Measurements from ENCODE around the gene C1orf53. TPM values are rescaled to one million over a fixed set of nuclear protein-coding genes. Genes with fewer than 3 reads are reported as not detected.
"Not testable (repeated sequence)": the region's sequence is repeated elsewhere in the genome, so short reads cannot be mapped to it uniquely, and the experiment has no call there.

Gene C1orf53
- total RNA-seq, 1 donor from 2014 or later, result 6.4 TPM

DNA sequence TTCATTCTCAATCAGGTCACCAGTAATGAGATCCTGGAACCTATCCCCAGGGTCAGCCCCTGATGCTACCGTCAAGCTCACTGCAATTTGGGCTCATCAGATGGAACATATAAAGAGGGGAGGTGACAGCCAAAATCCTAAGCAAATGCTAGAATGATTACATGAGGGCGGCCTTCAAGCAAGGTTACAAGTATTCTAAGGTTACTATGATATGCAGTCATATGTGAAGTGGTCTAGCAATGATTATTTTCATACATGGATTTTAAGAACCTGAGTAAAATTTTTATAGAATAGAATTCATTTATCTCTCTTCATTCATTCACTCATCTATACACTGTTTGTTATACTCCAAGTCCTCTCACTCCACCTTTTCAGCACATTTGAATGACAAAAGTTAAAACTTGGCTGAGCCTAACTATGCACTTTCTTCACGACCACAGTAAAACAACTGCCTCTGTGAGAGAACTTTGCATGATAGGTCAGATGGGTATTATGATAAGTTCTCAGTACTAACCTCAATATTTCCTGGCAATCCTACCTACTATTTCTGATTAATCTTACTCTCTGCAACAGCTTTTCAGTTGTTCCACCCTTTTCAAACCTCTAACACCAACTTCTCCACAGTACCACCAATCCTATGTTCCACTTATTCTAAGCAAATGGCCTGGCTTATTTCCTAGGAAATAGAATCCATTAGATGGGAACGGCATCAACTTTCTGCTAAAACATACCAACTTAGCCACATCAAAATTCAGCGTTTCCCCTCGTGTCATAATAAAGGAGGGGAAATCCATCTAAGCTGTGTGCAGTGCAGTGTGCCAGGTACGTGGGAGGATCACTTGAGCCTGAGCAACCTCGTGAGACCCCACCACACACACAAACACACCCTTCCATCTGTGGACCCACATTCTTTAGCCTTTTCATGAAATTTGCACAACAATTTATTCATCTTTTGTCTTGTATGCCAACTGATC lies 46.8 kb downstream of the C1orf53 start:
- Histone ChIP-seq H3K27ac (no peak overlapping the region), H3K4me1 (no peaks in the 10 kb centered on the region), H3K27me3 (no peaks in the 10 kb centered on the region), H3K36me3 (no peaks in the 10 kb centered on the region), H3K9me3 (no peaks in the 10 kb centered on the region), H3K4me3 (no peak overlapping the region)
- intact Hi-C loops (cut with DNase I), result no loop called here
- TF ChIP-seq POLR2A (IDR thresholded peaks at IDR 0.05) (no peak), POLR2AphosphoS5 (IDR thresholded peaks at IDR 0.05; ENCODE audit: insufficient read depth in 1 of 2, low read depth in 1 of 2) (no peak)
- TF ChIP-seq, protein P1, sequence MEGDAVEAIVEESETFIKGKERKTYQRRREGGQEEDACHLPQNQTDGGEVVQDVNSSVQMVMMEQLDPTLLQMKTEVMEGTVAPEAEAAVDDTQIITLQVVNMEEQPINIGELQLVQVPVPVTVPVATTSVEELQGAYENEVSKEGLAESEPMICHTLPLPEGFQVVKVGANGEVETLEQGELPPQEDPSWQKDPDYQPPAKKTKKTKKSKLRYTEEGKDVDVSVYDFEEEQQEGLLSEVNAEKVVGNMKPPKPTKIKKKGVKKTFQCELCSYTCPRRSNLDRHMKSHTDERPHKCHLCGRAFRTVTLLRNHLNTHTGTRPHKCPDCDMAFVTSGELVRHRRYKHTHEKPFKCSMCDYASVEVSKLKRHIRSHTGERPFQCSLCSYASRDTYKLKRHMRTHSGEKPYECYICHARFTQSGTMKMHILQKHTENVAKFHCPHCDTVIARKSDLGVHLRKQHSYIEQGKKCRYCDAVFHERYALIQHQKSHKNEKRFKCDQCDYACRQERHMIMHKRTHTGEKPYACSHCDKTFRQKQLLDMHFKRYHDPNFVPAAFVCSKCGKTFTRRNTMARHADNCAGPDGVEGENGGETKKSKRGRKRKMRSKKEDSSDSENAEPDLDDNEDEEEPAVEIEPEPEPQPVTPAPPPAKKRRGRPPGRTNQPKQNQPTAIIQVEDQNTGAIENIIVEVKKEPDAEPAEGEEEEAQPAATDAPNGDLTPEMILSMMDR (IDR thresholded peaks at IDR 0.05), result no peak
- DNase-seq (ENCODE audit: extremely low spot score in 2 of 2), result no peak

DNA sequence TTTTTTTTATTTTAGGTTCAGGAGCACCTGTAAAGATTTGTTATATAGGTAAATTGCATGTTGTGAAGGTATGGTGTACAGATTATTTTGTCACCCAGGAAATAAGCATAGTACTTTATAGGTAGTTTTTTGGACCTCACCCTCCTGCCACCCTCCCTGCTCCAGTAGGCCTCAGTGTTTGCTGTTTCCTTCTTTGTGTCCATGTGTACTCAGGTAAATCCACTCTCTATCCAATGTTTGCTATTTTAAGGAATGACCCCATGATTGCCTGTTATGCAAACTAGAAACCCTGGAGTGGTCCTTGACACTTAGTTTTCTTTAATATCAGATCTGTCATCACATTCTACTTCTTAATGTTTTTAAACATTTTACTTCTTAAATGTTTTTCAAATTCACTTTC lies 48.7 kb downstream of the C1orf53 start:
- Histone ChIP-seq H3K9me3 (no peaks in the 10 kb centered on the region), H3K4me1 (no peaks in the 10 kb centered on the region), H3K27me3 (no peaks in the 10 kb centered on the region), H3K4me3 (no peak overlapping the region), H3K36me3 (no peaks in the 10 kb centered on the region), H3K27ac (no peak overlapping the region)
- DNase-seq (ENCODE audit: extremely low spot score in 2 of 2), result no peak
- intact Hi-C loops (cut with DNase I), result no loop called here
- TF ChIP-seq POLR2A (IDR thresholded peaks at IDR 0.05), result no peak
- TF ChIP-seq, protein P1 (IDR thresholded peaks at IDR 0.05), result no peak
- no peak for TF ChIP-seq POLR2AphosphoS5 (IDR thresholded peaks at IDR 0.05; ENCODE audit: insufficient read depth in 1 of 2, low read depth in 1 of 2)

DNA sequence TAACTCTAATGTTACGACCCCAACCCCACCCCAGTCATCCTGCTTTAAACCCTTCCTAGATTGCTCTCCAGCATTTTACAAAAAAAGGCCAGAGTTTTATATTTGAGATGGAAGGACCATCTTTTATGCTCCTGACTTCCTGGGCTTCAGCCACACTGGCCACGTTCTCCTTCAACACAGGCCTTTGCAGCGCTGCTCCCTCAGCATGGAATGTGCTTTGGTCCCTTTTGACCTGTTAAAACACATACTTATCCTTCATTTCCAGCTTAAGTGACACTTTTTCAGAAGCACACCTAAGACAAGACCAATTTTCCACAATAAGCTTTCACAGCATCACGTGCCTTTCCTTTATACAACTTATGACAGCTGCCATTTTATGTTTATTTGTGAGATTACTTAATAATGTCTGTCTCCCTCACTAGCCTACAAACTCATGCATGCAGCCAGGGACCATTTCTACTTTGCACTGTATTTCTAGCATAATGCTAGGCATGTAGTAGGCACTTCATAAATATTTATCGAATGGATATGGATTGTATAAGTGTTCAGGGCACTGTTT lies 49.3 kb downstream of the C1orf53 start:
- H3K36me3 ChIP-seq, result no peaks in the 10 kb centered on the region
- H3K27me3 ChIP-seq, result no peaks in the 10 kb centered on the region
- no peak overlapping the region for H3K4me3 ChIP-seq
- intact Hi-C loops (cut with DNase I), result no loop called here
- H3K27ac ChIP-seq, result no peak overlapping the region
- no peaks in the 10 kb centered on the region for H3K4me1 ChIP-seq
- TF ChIP-seq, protein P1 (IDR thresholded peaks at IDR 0.05), result no peak
- no peak for TF ChIP-seq POLR2A (IDR thresholded peaks at IDR 0.05)
- no peak for TF ChIP-seq POLR2AphosphoS5 (IDR thresholded peaks at IDR 0.05; ENCODE audit: insufficient read depth in 1 of 2, low read depth in 1 of 2)
- H3K9me3 ChIP-seq, result no peaks in the 10 kb centered on the region
- no peak for DNase-seq (ENCODE audit: extremely low spot score in 2 of 2)

DNA sequence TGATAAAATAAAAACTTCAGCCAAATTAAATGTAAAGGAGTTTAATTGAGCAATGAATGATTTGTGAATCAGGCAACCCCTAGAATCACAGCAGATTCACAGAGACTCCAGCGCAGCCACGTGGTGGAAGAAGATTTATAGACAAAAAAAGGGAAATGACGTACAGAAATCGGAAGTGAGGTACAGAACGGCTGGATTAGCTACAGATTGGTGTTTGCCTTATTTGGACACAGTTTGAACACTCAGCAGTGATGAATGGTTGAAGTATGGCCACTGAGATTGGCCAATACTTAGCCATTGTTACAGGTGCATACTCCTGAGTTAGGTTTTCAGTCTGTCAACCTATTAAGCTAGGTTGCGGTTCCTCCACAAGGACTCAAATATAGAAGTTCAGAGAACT lies 51.0 kb downstream of the C1orf53 start:
- DNase-seq (ENCODE audit: extremely low spot score in 2 of 2); H3K9me3 ChIP-seq; H3K4me1 ChIP-seq; H3K27ac ChIP-seq; H3K36me3 ChIP-seq; H3K27me3 ChIP-seq; intact Hi-C loops (cut with DNase I); H3K4me3 ChIP-seq: not testable (repeated sequence)

DNA sequence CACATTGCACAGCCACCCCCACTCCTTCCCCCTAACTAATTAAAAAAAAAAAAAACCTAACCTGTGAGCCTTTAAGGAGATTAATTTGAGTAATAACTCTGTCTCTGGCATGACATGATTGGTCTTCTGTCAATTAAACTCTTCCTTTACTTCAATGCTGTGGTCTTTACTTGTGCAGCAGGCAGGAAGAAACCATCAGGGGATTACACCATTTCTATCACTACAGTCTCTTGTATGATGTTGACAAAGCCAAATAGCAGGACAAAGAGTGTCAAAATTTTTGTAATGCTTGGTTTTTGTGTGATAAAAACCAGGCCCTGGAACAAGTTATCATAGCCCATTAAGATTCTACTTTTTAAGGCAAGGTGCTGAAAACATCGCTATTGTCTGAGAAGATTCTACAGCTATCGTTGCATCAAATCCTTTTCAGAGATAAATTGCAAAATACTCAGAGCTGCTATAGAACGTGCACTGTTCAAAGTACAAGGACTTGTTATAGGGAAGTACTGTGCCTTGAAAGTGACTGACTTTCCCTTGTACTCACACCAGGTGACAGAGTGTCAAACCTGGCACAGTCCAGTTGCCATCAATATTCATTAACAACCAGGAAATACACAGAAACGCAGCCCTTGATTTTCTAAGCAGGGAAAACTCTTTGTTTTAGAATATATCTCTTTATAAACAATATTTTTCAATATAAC lies 52.4 kb downstream of the C1orf53 start:
- DNase-seq (ENCODE audit: extremely low spot score in 2 of 2), result no peak

More for the DNA sequence above, 52.4 kb downstream of the C1orf53 start:
- no peaks in the 10 kb centered on the region for H3K36me3 ChIP-seq
- intact Hi-C loops (cut with DNase I), result no loop called here
- H3K4me3 ChIP-seq, result no peak overlapping the region
- no peaks in the 10 kb centered on the region for H3K9me3 ChIP-seq
- TF ChIP-seq, protein P1 (IDR thresholded peaks at IDR 0.05), result no peak
- TF ChIP-seq POLR2AphosphoS5 (IDR thresholded peaks at IDR 0.05; ENCODE audit: insufficient read depth in 1 of 2, low read depth in 1 of 2), result no peak
- no peak for TF ChIP-seq POLR2A (IDR thresholded peaks at IDR 0.05)
- H3K27me3 ChIP-seq, result no peaks in the 10 kb centered on the region
- no peak overlapping the region for H3K27ac ChIP-seq
- H3K4me1 ChIP-seq, result no peaks in the 10 kb centered on the region
